AG04450 (cell line): Measurements from ENCODE around the gene AK3. TPM values are rescaled to one million over a fixed set of nuclear protein-coding genes. Genes with fewer than 3 reads are reported as not detected.

ENCODE experiments used
- CTCF ChIA-PET: fragments of 300-600, 350-600 bp; formaldehyde crosslinking; extraction: SDS; loops from one replicate; lab custom pipeline; 2022; ENCODE audit warnings: antibody characterized with exemption, inconsistent platforms; lab: Charles Lee
- POLR2A ChIA-PET: fragments of 350-600 bp; formaldehyde crosslinking; extraction: SDS; loops from one replicate; lab custom pipeline; 2021; ENCODE audit warnings: antibody characterized with exemption, inconsistent platforms; lab: Yijun Ruan, JAX
- DNase-seq: peaks from one replicate; pipeline ENCODE4 v3.0.0-alpha.2; 2011; ENCODE audit warnings: low read depth, low spot score
- H3K27ac ChIP-seq: one replicate; pipeline ENCODE4 v1.5.1; 2012; ENCODE audit warnings: low read depth, low read length, control low read depth
- H3K27me3 ChIP-seq: one replicate; pipeline ENCODE4 v1.6.0; 2012; ENCODE audit warnings: low read length; ENCODE audit not compliant: control insufficient read depth, insufficient read depth
- H3K4me3 ChIP-seq: 2 replicates; pipeline ENCODE4 v1.5.1; 2011; ENCODE audit warnings: mild to moderate bottlenecking, low read depth, low read length, control low read depth
- H3K9me3 ChIP-seq: 2 replicates; pipeline ENCODE4 v1.5.1; 2012; ENCODE audit warnings: low read length; ENCODE audit not compliant: control insufficient read depth, insufficient read depth
- CTCF ChIP-seq: IDR thresholded peaks from 2 replicates; pipeline ENCODE4 v1.5.1; 2011; ENCODE audit warnings: low read depth, low read length, control low read depth, inconsistent platforms
- polyA plus RNA-seq: library from polyadenylated mRNA; depleted of rRNA; stranded (reverse); fragments of >200 nt; gene quantifications from 2 replicates; pipeline ENCODE4 v1.2.3, GENCODE V29; 2011

AK3 gene
- polyA plus RNA-seq, 1 experiment, result 70.3 TPM

GRCh38 chr9:4762886-4763541 is 22.0 kb upstream of the AK3 start:
- no peak for DNase-seq
- no peak overlapping the region for H3K4me3 ChIP-seq
- no peaks in the 10 kb centered on the region; the same call in 1 of the 2 replicates for H3K9me3 ChIP-seq
- no peak for TF ChIP-seq CTCF
- H3K27me3 ChIP-seq, result peaks cover 8% of the 10 kb centered on the region
- ChIA-PET CTCF (interaction anchor here (0.6 to 5.9 kb wide), 42 partner anchors 8 to 1011 kb away, joined by 3 to 59 read pairs (median 4); partner anchors contain the start of genes INSL6 and JAK2), POLR2A (no interaction called here)
- no peak overlapping the region for H3K27ac ChIP-seq

DNA sequence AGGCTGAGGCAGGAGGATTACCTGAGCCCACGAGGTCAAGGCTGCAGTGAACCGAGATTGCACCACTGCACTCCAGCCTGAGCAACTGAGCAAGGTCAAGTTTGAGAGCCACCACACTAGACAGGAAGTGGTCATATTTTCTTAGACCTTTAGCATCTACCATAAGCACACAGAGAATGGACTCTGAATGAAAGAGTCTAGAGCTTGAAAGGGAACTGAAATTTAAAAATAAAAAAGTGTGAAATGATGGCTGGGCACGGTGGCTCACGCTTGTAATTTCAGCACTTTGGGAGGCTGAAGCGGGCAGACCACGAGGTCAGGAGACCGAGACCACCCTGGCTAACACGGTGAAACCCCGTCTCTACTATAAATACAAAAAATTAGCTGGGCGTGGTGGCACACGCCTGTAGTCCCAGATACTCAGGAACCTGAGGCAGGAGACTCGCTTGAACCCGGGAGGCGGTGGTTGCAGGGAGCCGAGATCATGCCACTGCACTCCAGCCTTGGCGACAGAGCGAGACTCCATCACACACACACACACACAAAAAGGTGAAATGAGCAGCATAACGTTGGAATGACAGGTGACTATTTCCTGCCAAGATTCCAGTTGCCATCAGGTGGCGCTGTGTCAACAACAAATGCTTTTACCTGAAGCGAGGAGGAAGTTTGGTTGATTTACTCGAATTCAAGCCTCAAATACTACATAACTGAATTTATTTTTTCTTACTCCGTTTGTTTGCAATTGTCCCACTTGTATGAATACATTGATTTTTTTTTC is 21.3 kb upstream of the AK3 start:
- peak; percentile 44 for DNase-seq
- peak; percentile 80 for TF ChIP-seq CTCF
- no peak overlapping the region for H3K27ac ChIP-seq

DNA sequence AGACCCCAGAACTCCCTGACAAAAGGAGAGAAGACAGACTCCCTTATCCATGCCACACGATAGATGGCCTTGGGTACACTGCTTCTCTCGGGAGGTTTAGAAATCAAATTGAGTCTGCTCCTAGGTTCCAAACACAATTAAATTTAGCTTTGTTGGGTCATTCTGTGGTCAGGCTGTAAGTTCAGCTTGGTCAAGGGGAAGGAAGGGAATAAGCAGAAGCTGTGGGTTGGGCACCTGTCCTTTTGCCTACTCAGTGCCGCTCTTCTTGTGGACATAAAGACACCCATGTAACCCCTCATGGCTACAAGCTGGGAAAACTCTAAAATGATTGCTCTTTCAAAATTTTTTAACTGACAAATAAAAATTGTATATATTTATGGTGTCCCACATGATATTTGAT is 19.1 kb upstream of the AK3 start:
- ChIA-PET CTCF (interaction anchor here (0.5 to 5.9 kb wide), 25 partner anchors 11 to 844 kb away, joined by 3 to 59 read pairs (median 3); partner anchors contain the start of gene JAK2), POLR2A (no interaction called here)
- peaks cover 8% of the 10 kb centered on the region for H3K27me3 ChIP-seq
- TF ChIP-seq CTCF, result no peak
- H3K4me3 ChIP-seq, result no peak overlapping the region
- no peaks in the 10 kb centered on the region; the same call in 1 of the 2 replicates for H3K9me3 ChIP-seq
- no peak overlapping the region for H3K27ac ChIP-seq
- no peak for DNase-seq

More for the DNA sequence above, 21.3 kb upstream of the AK3 start:
- ChIA-PET POLR2A (no interaction called here), CTCF (interaction anchor here (0.6 to 5.9 kb wide), 41 partner anchors 8 to 977 kb away, joined by 3 to 59 read pairs (median 4); partner anchors contain the start of genes INSL6 and JAK2)
- Histone ChIP-seq H3K9me3 (no peaks in the 10 kb centered on the region; the same call in 1 of the 2 replicates), H3K27me3 (peaks cover 8% of the 10 kb centered on the region), H3K4me3 (no peak overlapping the region)

- no peak overlapping the region for H3K27ac ChIP-seq
- ChIA-PET CTCF (interaction anchor here (1.3 to 2.1 kb wide), 3 partner anchors 11 to 232 kb away, joined by 4 to 7 read pairs (median 4); no protein-coding TSS in a partner anchor), POLR2A (no interaction called here)
- peaks cover 2% of the 10 kb centered on the region for H3K27me3 ChIP-seq
- DNase-seq, result no peak
- TF ChIP-seq CTCF, result no peak
- H3K4me3 ChIP-seq, result no peak overlapping the region
- no peaks in the 10 kb centered on the region; the same call in 1 of the 2 replicates for H3K9me3 ChIP-seq
These were observed 15.4 kb upstream of the AK3 start for GRCh38 chr9:4756420-4756819.
